Activated CD4-positive, CD25-positive, alpha-beta regulatory T cell treated with anti-CD3 and anti-CD28 coated beads, Interleukin-2, amount 50 U/mL, for 24 hours (primary cell): ENCODE results near the gene ORAI3.

Experiments used
- ATAC-seq, 2 donors: fragments of 150-1000 bp; cut with Tn5 transposase; one replicate each; pipeline ENCODE4 v1.10.0; 2021; ENCODE audit warnings: mild to moderate bottlenecking in 1 of 2, moderate library complexity in 1 of 2

ORAI3 gene

DNA sequence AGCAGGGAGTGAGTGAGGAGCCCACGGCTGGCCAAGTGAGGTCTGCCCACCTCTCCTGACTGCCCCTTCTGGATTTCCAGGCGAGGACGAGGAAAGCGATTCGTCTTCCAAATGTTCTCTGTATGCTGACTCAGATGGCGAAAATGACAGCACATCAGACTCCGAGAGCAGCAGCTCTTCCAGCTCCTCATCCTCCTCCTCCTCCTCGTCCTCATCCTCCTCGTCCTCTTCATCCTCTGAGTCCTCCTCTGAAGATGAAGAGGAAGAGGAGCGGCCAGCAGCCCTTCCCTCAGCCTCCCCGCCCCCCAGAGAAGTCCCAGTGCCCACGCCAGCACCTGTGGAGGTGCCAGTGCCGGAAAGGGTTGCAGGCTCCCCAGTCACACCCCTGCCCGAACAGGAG, 22.4 kb downstream of the ORAI3 start:
- no peak for ATAC-seq

GRCh38 chr16:30972872-30973271, 24.0 kb downstream of the ORAI3 start:
- ATAC-seq = no peak

DNA sequence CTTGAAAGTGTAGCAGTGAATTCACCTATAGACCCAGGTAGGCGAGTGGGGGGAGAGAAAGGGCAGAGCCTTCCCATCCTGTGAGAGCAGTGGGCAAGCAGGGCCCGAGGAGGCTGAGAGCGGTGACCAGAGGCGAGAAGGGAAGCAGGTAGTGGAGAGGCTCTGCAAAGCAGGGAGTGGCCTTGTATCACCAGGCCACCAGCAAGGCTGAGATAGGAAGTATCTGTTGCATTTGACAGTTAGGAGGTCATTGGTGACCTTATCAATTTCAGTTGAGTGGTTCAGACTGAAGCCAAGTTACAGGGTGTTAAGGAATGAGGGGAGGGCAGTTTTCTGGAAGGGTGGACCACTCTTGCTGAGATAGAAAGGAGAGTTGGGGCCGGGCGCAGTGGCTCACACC, 25.5 kb downstream of the ORAI3 start:
- ATAC-seq = no peak

DNA sequence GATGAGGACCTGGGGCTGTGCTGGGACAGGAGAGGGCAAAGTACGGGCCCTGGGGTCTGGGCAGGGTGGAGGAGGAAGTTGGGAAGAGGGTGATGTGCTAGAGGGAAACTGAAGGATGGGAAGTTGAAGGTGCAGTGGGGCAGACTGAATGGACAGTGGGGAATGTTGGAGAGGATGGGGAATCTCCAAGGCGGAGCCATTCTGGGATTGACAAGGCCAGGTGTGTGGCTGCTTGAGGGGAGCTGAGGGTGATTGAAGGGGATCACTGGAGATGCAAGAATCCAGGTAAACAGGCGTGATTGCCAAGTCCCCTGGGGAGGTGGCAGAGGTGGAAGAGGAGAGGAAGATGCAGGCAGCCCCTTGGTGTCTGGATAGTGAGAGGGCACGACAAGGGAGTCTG, 27.6 kb downstream of the ORAI3 start:
- no peak for ATAC-seq

- ATAC-seq = no peak
Observed at GRCh38 chr16:30977502-30977901, 28.6 kb downstream of the ORAI3 start.

- ATAC-seq = no peak
Observed at GRCh38 chr16:30979170-30980022, 30.5 kb downstream of the ORAI3 start.

DNA sequence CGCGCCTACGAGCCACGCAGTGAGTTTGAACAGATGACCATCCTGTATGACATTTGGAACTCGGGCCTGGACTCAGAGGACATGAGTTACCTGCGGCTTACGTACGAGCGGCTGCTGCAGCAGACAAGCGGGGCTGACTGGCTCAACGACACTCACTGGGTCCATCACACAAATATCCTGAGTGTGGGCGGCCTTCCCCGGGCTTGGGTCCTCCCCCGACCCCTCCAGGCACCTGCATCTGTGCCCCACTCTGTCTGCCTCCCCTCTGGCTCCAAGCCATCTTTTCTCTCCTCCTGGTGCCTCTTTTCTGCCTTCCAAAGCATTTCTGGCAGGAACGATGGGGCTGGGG, 31.1 kb downstream of the ORAI3 start:
- no peak for ATAC-seq

DNA sequence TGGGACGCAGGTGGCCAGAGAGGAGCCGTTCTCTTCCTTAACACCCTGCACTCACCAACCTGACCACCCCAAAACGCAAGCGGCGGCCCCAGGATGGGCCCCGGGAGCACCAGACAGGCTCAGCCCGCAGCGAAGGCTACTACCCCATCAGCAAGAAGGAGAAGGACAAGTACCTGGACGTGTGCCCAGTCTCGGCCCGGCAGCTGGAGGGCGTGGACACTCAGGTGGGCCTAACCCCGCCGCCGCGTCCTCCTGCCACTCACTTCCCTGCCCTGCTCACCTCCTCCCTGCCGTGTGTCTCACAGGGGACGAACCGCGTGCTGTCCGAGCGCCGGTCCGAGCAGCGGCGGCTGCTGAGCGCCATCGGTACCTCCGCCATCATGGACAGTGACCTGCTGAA, 31.6 kb downstream of the ORAI3 start:
- ATAC-seq = no peak

GRCh38 chr16:30980959-30981358, 32.1 kb downstream of the ORAI3 start:
- ATAC-seq = no peak

DNA sequence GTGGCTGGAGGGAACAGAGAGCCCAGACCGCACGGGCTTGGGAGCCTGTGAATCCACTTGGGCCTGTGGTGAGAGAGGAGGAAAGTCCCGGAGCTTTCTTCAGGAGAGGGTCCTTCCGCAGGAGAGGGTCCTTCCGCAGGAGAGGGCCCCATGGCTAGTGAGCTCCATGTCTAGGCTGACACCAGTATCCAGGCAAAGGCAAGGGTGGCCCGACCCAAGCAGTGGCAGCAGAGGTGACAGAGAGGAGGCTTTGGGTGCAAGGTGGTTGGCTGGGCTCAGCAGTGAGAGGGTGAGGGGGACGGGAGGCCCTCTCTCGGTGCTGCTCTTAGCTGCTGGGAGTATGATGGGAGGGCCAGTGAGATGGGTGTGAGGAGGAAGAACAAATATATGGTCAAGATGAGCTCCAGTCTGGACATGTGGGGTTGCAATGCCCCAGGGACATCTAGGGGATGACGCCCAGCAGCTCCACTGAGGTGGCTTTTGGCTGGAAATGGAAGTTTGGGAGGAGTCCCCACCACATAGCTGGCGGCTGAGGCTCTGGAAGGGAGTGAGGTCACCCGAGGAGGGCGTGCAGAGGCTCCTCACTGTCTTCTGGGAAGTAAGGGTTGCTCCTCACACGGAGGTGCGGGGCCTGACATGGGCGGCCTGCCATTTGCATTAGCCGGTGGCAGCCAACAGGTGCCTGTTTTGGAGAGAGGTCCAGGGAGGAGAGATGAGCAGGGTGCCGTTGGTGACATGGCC, 33.9 kb downstream of the ORAI3 start:
- ATAC-seq = no peak

DNA sequence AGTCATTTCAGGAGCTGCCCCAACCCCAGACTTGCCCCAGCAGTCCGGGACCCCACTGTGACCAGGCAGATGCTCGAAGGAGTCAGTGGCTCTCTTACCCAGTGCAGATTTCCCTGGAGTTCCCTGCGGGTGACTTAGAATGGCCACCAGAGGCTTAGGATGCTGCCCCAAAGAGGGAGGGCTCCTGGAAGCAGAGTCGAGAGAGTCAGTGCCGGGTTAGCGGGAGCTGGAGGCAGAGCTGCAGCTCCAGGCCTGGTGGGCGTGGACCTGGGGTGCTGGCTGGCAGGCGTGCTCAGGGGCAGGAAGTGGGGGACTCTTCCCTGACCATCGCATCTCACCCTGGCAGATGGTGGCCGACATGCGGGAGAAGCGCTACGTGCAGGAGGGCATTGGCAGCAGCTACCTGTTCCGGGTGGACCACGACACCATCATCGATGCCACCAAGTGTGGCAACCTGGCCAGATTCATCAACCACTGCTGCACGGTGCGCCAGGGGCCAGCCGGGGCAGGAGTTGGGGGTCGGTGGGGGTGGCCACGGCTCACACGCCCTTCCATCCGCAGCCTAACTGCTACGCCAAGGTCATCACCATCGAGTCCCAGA, 34.5 kb downstream of the ORAI3 start:
- no peak for ATAC-seq

DNA sequence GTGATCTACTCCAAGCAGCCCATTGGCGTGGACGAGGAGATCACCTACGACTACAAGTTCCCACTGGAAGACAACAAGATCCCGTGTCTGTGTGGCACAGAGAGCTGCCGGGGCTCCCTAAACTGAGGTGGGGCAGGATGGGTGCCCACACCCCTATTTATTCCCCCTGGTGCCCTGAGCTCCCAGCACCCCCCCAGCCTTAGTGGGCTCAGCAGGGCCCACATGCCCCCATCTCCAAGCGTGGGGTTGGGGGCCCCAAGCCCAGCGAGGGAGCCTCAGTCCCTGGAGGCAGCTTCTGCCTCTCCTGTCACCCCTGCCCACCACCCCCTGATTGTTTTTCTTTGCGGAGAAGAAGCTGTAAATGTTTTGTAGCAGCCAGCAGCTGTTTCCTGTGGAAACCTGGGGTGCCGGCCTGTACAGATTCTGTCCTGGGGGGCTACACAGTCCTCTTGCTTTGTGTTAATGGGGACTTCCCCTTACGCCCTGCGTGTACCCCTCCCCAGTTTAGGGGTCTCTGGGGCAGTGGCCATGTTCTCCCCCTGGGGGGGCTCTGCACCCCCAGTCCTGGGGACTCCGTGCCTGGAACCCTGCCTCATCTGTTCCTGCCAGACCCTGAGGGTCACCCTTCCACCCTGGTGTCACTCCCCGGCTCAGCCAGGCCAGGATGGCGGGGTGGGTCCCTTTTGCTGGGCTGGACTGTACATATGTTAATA, 35.2 kb downstream of the ORAI3 start:
- no peak for ATAC-seq

DNA sequence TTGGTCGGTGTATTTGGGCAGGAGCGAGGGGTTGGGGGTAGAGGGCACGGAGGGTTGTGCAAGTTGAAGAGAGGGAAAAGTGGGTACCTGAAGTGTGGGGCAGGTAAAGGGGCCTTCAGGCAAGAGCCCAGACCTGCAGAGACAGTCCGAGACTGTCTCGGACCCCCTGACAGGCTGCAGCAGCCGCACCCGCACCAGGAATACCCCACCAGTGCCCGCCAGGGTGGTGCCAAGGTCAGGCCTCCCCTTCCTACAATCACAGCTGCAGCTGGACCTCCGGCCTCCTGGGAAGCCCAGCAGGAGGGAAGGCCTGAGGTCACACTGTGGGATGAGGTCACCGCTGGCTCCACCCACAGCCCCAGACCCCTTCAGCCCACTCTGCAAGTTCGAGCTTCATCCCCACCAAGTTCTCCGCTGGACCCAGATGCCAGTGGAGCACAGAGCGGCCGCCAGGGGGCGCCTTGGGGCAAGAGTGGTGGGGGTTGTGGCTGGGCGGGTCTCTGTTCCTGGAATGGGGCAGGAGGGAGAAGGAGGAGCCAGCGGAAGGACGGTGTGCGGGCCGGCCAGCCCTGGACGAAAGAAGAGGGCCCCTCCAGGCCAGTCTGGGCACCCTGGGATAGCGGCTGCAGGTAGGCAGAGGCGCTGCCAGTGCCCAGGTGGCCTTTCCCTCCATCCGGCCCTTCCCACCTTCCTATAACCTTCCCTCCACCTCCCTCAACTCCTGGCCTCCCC, 36.0 kb downstream of the ORAI3 start, which contains the start of gene HSD3B7:
Gene HSD3B7 (plus strand): TSS at position 539 of the 732 bp plus-strand sequence. CDS start 452 bp downstream, outside the sequence.
- peak; percentile 67 to 79 for ATAC-seq

GRCh38 chr16:30985401-30986128, 36.7 kb downstream of the ORAI3 start:
- ATAC-seq = no peak

- ATAC-seq = no peak
Observed at GRCh38 chr16:30986129-30986991, 37.5 kb downstream of the ORAI3 start.

DNA sequence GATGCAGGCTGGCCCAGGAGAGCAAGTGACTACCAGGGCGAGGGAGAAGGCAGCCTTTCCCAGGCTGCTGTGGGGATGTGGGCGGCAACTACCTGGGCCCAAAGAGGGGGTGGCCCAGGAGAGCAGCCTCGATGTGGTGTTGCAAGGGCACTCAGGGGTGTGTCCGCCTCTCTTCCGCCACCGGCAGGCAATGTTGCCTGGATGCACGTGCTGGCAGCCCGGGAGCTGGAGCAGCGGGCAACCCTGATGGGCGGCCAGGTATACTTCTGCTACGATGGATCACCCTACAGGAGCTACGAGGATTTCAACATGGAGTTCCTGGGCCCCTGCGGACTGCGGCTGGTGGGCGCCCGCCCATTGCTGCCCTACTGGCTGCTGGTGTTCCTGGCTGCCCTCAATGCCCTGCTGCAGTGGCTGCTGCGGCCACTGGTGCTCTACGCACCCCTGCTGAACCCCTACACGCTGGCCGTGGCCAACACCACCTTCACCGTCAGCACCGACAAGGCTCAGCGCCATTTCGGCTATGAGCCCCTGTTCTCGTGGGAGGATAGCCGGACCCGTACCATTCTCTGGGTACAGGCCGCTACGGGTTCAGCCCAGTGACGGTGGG, 38.8 kb downstream of the ORAI3 start:
- no peak for ATAC-seq

- ATAC-seq = no peak
Observed at GRCh38 chr16:30989469-30990047, 40.7 kb downstream of the ORAI3 start.

- ATAC-seq = no peak
Observed at GRCh38 chr16:30990105-30990504, 41.2 kb downstream of the ORAI3 start.

GRCh38 chr16:30991052-30991451, 42.2 kb downstream of the ORAI3 start:
- no peak for ATAC-seq

- ATAC-seq = no peak
Observed at GRCh38 chr16:30992276-30992780, 43.5 kb downstream of the ORAI3 start.
